Peyer's patch (tissue), 4 donors: ENCODE results near the gene PLCL1.

Experiments used
- CTCF ChIP-seq, 6 experiments: fragments of 450-650 bp in 4 of 6; fragments of 200-600 bp in 2 of 6; sonication (generic) in 1 of 6; IDR thresholded peaks; one replicate each; pipeline ENCODE4 v1.5.1; 2017 to 2019; ENCODE audit warnings: antibody characterized with exemption in 6 of 6, mild to moderate bottlenecking in 3 of 6, moderate library complexity in 1 of 6
- POLR2A ChIP-seq, 2 donors: fragments of 450-650 bp; IDR thresholded peaks; one replicate each; pipeline ENCODE4 v1.5.1; 2017; ENCODE audit warnings: antibody characterized with exemption in 2 of 2, mild to moderate bottlenecking in 2 of 2, moderate library complexity in 2 of 2

GRCh38 chr2:198004921-198005829 is 200.8 kb downstream of the PLCL1 start:
- no peak for TF ChIP-seq CTCF (IDR thresholded peaks at IDR 0.05)
- no peak for TF ChIP-seq POLR2A (IDR thresholded peaks at IDR 0.05)
